Posterior cingulate gyrus (tissue), 11 donors: Measurements from ENCODE around the gene RELN.

ENCODE experiments used
- DNase-seq, 10 donors: peaks; one replicate each; pipeline versions ENCODE4 v3.0.0 to v3.0.0-alpha.2; 2020 to 2021; ENCODE audit warnings: mixed read lengths in 3 of 10
- intact Hi-C: fragments of 100-400 bp; cut with DNase I; formaldehyde crosslinking; loops from one replicate; pipeline ENCODE4 v1.15.1; 2023

RELN gene

DNA sequence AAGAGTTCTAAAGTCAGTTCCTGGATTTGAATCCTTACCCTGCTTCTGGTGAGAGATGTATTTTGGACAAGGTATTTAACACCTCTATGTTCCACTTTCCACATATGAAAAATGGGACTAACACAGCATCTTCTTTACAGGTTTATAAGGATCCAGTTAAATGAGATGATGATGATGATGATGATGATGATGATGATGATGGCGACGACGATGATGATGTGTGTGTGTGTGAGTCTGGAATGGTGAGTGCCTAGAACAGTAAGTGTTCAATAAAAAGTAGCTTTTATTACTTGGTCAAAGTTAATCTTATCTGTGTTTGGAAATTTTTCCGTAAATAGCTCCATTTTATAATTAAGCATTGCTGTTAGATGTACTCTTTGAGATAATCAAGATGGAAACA, 295.2 kb downstream of the RELN start:
- no peak for DNase-seq
- intact Hi-C loops, result no loop called here

DNA sequence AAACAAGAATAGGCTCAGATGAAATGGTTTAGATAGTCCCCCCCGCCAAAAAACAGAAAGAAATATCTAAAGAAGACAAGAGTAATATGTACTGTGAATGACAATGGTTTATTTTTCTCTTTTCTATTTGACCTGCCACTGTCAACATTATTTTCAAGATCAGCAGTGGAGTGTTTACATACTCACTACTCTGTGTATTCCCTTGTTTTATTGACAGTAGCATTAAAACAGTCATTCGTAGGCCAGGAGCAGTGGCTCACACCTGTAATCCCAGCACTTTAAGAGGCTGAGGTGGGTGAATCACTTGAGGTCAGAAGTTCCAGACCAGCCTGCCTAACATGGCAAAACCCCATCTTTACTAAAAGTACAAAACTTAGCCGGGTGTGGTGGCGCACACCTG, 298.2 kb downstream of the RELN start:
- DNase-seq, result no peak
- intact Hi-C loops, result no loop called here

DNA sequence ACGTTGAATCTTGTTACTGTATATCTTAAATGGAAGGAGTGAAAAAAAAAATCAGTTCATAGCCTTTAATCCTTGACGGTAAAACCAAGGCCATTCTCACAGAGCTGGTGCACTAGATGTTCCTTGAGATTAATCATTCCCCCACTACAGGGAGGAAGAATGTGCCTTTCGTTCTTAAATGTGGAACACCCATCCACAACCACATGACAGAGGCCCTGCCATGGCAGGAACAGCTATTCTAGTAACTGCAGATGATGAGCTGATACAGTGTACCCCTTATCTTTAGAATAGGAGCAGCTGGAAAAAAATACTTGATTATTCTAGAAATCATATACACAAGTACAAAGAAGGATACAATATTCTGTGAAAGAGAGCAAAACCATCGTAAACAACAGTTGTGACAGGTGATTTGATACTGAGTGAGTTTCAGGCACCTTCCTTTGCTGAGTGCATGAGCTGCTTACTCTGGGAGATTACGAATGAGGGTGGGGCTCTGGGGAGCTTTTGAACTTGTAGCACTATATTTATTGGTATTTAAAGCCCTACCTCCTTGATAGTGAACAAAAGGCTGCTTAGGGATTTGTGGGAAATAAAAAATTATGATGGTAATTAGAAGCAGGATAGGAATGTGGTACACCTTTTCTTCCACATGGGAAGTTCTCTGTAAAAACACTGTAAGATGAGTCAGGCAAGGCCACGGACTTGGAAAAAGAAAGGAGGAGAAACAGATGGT, 299.1 kb downstream of the RELN start:
- intact Hi-C loops, result no loop called here
- DNase-seq, result no peak

DNA sequence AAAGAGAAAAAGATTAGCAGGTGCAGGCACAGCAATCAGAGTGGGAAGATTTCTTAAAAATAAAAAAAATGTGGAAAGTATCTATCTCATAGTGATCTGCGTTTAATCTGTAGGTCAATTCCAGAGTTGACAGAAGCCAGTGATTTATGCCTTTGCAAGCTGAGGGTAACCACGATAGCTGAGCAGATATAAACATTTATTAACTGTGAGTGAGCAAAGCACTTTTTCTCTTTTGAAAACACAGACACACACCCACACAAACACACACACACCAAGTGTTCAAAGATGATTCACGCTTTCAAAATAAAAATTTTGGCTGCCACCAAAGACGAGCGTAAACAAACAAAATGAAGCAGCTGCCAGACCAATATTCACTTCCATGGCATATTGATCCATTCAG, 300.2 kb downstream of the RELN start:
- no peak for DNase-seq
- intact Hi-C loops, result no loop called here

DNA sequence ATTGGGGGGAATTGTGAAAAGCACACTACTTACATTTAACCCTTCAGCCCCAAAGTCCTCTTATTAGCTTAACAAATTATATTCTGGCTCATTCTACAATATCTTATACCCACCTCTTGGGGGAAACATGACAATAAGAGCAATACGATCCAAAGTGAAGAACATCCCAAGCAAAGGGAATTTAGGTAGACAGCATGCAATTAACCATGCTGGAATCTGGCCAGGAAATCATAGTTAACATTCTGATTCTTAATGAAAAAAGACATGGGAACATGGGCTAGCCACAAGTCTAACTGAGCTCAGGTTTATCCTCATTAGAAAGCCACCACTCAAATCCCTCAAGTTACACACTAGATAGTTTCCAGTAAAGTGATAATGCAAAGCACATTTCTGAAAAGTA, 301.5 kb downstream of the RELN start:
- intact Hi-C loops, result no loop called here
- no peak for DNase-seq

DNA sequence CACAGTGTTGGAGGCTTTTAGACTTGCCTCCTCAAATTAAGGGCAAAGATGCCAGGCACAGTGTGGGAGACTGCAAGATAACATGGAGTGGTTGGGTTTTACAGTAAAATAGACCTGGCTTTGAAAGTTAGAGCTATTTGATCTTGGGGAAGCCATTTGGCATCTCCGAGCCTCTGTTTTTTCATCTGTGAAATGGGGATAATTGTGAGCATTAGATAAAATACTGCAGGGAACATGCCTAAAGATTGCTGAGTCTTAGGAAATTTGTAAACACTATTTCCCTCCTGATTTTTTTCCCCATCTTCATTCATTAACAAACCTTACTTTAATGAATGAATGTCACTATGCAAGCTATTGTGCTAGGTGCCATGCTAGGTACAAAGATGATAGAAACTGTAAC, 302.2 kb downstream of the RELN start:
- DNase-seq, result no peak
- intact Hi-C loops, result no loop called here

DNA sequence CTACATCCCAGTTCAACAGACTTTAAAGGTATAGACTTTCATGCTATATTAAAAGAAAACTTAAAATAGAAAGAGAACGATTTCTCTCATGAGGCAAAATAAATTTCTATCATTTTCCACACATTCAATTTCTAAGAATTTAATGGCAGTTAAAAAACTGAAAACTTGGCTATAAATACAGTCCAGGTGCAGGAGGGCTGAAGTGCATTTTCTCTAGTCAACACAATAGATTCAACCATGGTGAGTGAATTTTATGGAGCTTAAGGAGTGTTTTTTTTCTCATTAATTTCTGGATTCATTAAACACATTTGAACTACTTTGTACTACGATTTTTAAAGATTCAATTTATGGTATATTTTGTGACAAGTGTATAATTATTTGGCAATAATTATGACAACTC, 302.7 kb downstream of the RELN start:
- intact Hi-C loops, result no loop called here
- no peak for DNase-seq

DNA sequence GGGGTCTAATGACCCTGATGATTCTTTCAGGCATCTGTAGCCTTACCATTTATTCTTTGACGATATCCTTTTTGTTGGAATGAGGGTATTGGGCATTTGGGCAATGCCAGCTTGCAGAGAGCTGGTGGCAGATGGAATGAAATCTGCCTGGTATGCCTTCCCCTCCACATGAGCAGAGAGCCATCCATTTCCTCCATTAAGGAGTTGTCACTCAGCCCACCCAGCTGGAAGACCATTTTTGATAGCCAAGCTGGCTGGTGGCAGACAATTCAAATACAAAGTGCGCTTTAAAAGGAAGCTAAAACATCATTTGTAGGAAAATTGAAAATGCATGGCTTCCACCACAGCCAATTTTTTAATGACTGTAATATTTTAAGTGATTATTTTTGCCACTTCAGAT, 303.4 kb downstream of the RELN start:
- DNase-seq, result no peak
- intact Hi-C loops, result no loop called here

DNA sequence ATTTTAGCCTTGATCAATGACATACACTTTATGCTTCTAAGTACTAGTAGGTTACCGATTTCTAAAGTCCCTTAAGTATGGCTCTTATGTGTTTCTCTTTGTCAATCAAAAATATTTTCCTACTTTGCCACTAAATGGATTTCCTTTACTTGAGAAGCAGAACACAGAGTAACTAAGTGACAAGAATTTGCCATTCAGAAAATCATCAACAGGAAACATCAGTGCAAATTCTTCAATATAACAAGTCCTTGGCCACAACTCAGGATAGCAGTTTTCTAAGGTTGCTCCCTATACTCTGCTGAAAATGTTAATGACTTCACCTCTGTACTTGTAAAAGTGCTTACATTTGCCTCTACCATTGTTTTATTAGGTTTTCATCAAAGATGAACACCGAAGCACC, 303.8 kb downstream of the RELN start:
- intact Hi-C loops, result no loop called here
- DNase-seq, result no peak

DNA sequence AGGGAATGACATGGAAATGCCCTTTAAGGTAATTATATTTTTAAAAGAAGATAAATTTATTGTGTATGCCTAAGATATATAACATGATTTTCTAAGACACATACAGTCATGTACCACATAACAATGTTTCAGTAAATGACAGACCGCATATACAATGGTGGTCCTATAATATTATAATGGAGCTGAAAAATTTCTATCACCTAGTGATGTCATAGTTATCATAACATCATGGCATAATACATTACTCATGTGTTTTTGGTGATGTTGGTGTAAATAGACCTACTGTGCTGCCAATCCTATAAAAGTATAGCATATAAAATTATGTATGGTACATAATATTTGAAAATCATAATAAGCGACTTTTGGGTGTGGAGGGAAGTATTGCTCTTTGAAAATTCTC, 306.1 kb downstream of the RELN start:
- intact Hi-C loops, result no loop called here
- DNase-seq, result no peak

DNA sequence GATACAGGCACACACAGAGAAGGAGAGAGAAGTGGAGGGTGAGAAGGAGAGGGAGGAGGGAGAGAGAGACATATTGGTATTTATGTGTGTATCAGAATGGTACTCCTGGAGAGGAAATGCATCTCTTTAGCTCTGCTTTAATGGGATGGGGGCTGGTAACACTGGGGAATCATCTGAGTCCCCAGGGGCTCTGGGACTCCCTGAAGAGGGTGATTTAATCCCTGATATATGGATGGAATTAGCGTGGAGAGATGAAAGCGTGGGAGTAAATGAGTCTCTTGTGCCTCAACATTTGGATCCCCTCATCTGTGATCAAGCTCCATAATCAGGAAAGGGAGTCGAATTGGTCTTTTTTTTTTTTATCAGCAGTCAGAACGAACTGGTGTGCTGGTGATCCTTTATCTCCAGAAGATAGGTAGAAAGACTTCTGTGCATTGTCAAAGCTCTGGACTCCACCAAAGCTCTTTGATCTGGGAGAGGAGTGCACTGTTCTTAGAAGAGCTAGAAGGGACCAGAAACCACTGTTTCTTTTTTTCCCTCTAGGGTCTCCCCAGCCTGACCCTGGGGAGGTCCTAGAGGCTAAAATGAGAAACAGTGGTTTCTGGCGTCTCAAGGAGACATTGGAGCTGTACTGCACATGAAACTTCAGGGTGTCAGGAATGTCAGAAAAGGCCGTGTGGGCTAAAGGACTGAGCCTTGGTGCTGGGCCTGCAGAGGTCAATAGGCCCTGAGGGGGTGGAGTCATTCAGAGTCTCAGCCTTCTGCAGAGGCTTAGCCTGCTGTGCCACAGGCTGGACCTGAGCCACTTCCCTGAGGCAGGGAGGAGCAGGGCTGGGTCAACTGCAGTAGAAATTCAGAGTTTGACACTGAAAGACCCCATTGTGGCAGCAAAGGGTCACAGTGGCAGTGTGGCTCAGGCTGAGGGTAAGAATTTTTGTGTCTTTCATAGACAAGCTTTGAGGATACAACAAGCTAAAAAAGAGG, 309.0 kb downstream of the RELN start:
- intact Hi-C loops, result no loop called here
- DNase-seq, result peak in 3 of 10 donors; percentile 12 to 43 (median 35)

DNA sequence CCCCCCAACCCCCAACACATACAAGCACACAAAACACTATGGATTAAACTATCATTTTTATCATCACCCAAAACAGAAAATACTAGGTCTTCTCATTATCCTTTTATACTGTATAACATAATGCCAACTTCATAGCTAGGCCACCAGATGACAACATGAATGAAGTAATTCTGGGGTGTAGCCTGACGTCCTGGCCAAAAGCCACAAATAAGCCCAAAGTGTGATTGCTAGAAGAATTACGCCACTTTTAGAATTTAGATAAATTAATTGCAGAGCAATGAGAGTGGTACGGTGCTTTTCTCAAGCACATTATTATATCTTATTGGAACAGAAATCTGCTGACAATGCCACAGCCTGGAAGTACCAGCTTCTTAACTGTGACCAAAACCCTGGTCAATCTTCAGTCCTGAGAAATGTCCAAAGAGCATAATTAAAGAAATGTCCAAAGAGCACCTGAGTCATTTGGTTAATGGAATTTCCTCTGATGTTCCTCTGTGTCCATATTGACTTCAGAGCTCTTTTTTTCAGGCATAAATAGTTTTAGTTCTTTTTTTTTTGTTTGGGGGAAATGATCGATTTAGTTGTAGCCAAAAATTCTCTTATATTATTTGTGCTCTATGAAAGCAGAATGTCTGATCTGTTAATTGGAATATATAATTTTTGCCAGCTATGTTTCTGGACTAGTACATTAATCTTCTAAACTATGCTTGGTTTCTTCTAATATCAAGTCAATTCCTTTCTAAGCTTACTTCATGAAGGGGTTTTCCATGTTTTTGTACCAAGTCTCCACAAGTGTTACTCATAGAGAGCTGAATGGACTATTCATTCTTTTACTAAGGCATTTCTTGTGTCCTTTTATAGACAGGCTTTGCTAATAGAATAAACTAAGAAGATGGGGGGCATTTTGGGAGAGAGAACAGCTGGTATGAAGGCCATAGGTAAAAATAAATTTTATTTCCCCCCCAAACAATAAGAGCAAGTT, 310.0 kb downstream of the RELN start:
- intact Hi-C loops, result no loop called here
- no peak for DNase-seq

DNA sequence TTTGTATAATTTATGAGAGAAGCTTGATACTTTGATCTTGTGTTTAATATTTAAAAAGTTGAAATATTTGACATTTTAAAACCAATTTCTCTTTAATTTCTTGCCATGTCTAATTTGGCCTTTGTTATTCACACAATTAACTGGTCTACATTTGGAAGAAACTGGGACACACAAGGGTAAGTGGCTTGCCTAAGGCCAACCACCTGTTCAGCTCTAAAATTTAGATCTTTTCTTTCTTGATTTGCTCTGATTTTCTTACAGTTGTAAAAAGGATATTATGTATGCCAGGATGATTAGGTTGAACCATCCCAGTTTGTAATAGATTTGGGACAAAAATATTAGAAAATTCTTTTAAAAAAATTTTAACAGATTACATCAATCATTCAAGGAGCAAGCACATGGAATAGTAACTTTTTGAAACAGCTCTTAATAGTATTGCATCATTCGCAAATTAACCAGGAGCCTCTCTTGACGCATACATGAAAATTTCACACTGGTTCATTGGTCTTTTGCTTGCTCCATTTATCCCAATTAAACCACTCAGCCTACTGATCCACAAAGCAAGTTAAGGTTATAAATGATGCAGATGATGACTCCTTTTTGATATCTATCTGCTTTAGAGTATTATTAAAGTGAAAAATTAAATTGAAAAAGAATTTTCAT, 321.0 kb downstream of the RELN start:
- DNase-seq, result no peak

DNA sequence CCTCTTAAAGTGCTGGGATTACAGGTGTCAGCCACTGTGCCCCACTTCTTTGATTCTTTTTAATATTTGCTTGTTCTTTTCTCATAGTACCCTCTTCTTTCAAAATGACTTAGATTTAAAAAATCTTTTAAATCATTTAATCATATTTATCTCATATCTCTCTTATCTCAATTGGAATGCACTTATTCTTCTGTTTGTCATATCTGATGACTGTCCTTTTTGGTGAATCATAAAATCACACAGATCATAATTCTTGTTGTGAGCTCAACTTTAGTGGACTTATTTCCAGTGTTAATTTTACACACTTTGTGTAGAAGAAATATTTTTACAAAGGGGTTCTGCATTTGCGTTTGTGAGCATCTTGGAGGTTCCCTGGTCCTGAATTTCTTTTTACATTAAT, 323.1 kb downstream of the RELN start:
- DNase-seq, result no peak
- intact Hi-C loops, result no loop called here

More for the DNA sequence above, 321.0 kb downstream of the RELN start:
- intact Hi-C loops, result no loop called here

DNA sequence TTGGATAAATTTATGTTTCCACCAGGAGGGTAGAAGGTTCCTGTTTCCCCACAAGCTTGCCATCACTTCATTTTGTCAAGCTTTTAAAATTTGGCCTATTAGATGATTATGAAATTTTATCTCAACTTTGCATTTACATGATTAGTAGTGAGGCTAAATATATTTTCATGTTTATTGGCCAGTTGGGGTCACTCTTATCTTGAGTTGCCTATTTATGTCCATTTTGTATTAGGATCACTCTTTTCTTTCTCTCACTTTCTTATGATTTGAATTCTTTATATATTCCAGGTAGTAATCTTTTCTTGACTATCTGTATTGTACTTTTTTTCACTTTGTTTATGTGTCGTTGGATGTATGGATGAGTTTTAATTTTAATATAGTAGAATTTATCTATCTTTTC, 324.9 kb downstream of the RELN start:
- no peak for DNase-seq
- intact Hi-C loops, result no loop called here

DNA sequence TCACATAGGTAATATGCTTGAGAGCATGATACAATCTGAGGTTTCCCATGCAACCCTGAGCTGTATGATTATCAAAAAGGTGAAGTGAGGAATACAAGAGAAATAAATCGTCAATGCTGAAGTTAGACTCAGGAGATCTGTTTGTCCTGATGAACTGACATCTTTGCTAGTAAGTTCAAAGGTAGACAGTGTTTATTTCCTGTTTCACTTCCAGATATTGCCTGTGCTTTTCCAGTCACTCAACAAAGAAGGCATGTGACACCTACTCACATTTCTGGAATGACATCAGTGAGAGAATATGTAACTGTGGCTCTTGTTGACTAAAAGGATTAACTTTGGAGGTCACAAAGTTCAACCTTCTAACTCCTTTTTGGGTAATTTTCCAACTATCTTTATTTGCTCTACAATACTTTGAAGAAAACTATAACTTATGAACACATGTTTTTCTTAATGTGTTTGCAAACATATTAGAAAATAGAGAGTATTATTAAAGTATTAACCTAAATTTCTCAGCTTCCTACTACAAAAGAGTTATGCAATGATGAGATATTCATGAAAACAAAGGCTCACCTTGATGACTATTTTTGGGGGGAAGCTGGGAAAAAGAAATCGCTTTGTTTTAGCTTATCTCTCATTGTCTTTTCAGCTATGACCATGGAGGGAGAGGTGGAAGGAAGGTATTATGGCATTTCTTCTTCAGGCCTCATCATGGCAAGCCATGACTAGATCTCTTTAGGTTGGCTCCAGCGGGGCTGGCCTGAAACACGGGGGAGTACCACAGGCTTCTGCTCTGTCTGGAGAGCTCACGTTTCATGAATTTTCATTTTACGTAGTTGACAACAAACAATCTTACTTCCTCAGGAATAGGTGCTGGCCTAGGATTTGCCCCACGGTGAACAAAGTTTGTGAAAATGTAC, 328.7 kb downstream of the RELN start:
- intact Hi-C loops, result no loop called here
- peak in 1 of 10 donors; percentile 39 for DNase-seq

DNA sequence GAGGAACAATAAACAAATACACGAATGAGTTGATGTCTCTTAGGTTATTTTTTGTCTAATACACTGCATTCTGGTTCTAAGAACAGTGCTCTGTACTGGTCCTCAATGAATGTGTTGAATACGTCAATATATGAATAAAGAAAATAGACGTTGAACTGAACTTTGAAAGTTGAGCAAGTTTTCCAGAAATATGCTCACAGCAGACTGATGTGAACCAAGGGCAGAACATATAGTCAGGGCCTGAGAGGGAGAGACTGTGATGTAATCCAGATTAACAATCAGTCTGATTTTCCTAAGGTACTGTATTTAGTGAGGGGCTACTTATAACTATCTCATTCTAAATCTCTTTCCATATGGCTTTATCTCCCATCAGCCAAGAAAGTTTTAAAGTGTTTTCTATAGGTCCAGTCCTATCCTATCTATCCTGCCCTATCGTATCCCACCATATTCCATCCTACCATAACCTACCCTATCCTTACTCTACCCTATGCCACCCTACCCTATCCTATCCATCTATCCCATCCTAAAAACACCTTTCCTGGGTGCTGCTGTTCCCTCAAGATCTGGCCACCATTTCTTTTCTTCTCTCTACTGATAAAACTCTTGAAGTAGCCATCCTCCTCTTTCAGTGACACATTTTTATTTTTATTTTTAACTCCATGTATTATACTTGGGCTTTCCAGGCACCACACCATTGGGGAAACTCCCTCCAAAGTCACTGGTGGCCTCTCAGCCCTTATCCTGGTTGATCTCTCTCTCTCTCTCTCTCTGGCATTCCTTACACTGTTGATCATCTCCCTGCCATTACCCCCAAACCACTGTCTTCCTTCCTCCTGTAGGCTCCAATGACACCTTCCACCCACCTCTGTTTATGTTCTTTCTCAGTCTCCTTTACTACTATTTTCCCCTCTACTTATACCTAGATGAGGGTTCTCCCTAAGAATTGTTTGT, 331.1 kb downstream of the RELN start:
- no peak for DNase-seq
- intact Hi-C loops, result no loop called here

DNA sequence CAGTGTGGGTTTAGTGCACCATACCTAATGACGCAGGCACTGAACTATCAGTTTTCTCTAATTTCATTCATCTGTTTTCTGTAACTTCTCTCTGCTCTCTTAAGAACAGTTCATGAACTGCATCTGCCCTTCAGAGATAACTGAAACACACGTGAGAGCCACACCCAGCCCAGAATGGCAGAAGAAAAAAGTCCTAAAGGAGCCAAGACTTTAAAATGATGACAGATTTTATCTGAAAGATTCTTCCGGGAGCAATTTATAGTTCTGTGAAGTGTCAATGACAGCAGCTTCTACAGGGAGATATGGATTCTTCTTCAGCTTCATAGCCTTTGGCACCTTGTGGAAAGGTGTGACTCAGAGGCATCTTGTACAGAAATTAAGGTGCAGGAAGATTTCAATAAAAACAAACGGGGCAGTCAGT, 332.0 kb downstream of the RELN start:
- no peak for DNase-seq
- intact Hi-C loops, result no loop called here
